HUES6 (cell line): ENCODE data around the gene RSRC1.

ENCODE experiments used
- H3K27ac ChIP-seq: 2 replicates; pipeline ENCODE4 v1.7.0; 2013; ENCODE audit warnings: low read depth, mild to moderate bottlenecking, low read length, inconsistent platforms
- H3K27me3 ChIP-seq: 2 replicates; pipeline ENCODE4 v1.6.1; 2013; ENCODE audit warnings: low read length; ENCODE audit not compliant: control insufficient read depth, insufficient read depth
- H3K36me3 ChIP-seq: 2 replicates; pipeline ENCODE4 v1.6.1; 2013; ENCODE audit warnings: low read length; ENCODE audit not compliant: control insufficient read depth, insufficient read depth
- H3K4me1 ChIP-seq: 2 replicates; pipeline ENCODE4 v1.6.1; 2013; ENCODE audit warnings: low read length; ENCODE audit not compliant: control insufficient read depth, insufficient read depth
- H3K4me3 ChIP-seq: 2 replicates; pipeline ENCODE4 v1.5.1; 2013; ENCODE audit warnings: low read depth, low read length
- H3K9ac ChIP-seq: one replicate; pipeline ENCODE4 v1.6.1; 2013; ENCODE audit warnings: mild to moderate bottlenecking, low read length
- H3K9me3 ChIP-seq: 2 replicates; pipeline ENCODE4 v1.6.1; 2013; ENCODE audit warnings: low read depth, low read length; ENCODE audit not compliant: control insufficient read depth, insufficient read depth

RSRC1 gene

GRCh38 chr3:158093526-158093925 is 16.4 kb upstream of the RSRC1 start:
- H3K36me3 ChIP-seq: no peaks in the 10 kb centered on the region
- no peak overlapping the region for H3K9ac ChIP-seq
- H3K27me3 ChIP-seq: peaks cover 82% of the 10 kb centered on the region
- H3K9me3 ChIP-seq: no peaks in the 10 kb centered on the region
- H3K4me1 ChIP-seq: peaks cover 7% of the 10 kb centered on the region
- H3K27ac ChIP-seq: no peak overlapping the region
- no peak overlapping the region for H3K4me3 ChIP-seq

DNA sequence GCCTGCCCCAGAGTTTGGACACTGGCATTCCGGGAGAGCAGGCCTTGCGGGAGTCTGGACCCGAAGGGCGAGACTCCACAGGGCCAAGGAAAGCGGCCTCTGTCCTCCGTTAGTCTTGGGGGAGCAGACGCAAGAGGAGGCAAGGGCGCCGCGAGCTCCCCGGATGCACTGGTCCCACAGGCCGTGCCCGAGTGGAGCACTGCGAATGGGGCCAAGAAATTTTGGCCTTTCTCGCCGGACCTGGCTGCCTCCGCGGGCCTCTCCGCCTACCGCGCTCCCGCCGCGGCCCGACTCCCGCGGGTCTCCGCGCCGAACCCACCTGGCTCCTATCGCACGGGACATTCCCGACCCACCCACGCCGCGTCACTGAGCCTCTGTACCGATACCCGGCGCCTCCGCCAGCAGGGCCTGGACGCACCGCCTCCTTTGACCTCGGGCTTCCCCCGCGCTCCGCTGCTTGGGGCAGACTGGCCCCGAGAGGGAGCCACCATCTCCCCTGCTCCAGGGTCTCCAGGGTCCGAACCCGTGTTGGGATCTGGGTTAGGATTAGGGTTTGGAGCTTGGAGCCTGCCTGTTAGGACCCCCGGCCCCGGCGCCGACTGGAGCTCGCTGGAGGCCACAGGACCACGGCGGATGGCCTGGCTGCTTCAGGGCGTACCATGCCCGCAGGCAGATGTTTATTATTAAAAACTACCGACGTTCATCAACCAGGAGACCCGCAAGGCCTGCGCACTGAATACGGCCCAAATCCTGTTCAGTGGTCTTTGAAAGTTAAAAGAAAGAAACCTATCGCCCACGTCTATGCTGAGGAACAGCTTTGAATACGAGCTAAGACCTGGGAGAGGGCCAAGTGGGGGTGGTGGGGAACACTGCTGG is 15.4 kb upstream of the RSRC1 start:
- Histone ChIP-seq H3K27ac (no peak overlapping the region), H3K9me3 (no peaks in the 10 kb centered on the region), H3K4me1 (peaks cover 7% of the 10 kb centered on the region), H3K27me3 (peaks cover 86% of the 10 kb centered on the region), H3K4me3 (peak overlapping the region; percentile 78), H3K9ac (no peak overlapping the region), H3K36me3 (no peaks in the 10 kb centered on the region)

DNA sequence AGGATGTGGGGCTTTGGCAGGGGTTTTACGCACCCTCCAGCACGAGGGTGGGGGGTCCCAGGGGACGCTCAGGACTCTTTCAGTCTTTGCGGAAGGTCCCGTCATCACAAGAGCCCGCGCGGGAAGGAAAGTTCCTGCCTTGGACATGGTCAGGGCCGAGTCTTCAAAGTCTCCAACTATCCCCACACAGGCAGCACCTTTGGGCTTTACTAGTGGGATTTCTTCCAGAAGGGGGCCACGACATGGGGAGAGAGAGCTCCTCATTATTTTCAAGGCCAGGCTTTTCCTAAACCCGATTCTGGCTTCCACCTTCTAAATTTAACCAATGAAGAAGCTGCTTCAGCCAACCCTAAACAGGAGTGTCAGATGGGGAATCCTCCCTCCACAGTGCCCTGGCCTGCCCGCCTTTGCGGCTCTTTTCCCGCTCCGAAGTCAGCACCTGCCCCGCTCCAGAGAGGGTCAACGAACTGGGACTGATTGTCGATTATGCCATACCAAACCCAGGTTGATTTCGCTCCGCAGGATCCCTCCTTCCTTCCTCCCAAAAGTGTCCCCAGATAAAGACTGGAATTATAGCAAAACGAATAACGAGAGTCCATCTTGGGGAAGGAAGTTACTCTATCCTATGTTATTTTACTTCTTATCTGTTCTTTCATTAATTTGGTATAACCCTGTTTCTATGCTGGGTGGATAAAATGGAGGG is 14.6 kb upstream of the RSRC1 start:
- peaks cover 10% of the 10 kb centered on the region for H3K4me1 ChIP-seq
- H3K27me3 ChIP-seq: peaks cover 87% of the 10 kb centered on the region
- no peaks in the 10 kb centered on the region for H3K36me3 ChIP-seq
- no peak overlapping the region for H3K9ac ChIP-seq
- H3K4me3 ChIP-seq: peak overlapping the region; percentile 78
- no peaks in the 10 kb centered on the region for H3K9me3 ChIP-seq
- H3K27ac ChIP-seq: no peak overlapping the region

GRCh38 chr3:158095814-158096704 is 13.8 kb upstream of the RSRC1 start:
- Histone ChIP-seq H3K4me3 (peak overlapping the region; percentile 78), H3K36me3 (no peaks in the 10 kb centered on the region)

GRCh38 chr3:158097081-158097592 is 12.8 kb upstream of the RSRC1 start:
- Histone ChIP-seq H3K27ac (no peak overlapping the region), H3K36me3 (no peaks in the 10 kb centered on the region), H3K27me3 (peaks cover 99% of the 10 kb centered on the region), H3K9ac (no peak overlapping the region), H3K9me3 (no peaks in the 10 kb centered on the region), H3K4me3 (peak overlapping the region; percentile 86), H3K4me1 (peaks cover 13% of the 10 kb centered on the region)

More at GRCh38 chr3:158095814-158096704, 13.8 kb upstream of the RSRC1 start:
- Histone ChIP-seq H3K9me3 (no peaks in the 10 kb centered on the region), H3K27ac (no peak overlapping the region), H3K27me3 (peaks cover 95% of the 10 kb centered on the region), H3K4me1 (peaks cover 13% of the 10 kb centered on the region), H3K9ac (no peak overlapping the region)

- Histone ChIP-seq H3K9ac (peak overlapping the region; percentile 67), H3K27ac (no peak overlapping the region), H3K27me3 (peaks cover 99% of the 10 kb centered on the region)
Measured at GRCh38 chr3:158097593-158098308, 12.1 kb upstream of the RSRC1 start.

GRCh38 chr3:158098309-158098639 is 11.6 kb upstream of the RSRC1 start:
- Histone ChIP-seq H3K27me3 (peaks cover 99% of the 10 kb centered on the region), H3K27ac (no peak overlapping the region), H3K4me3 (peak overlapping the region; percentile 86)

More at GRCh38 chr3:158097593-158098308, 12.1 kb upstream of the RSRC1 start:
- Histone ChIP-seq H3K4me3 (peak overlapping the region; percentile 86), H3K36me3 (no peaks in the 10 kb centered on the region), H3K4me1 (peaks cover 19% of the 10 kb centered on the region), H3K9me3 (no peaks in the 10 kb centered on the region)

GRCh38 chr3:158098834-158099424 is 11.0 kb upstream of the RSRC1 start:
- no peak overlapping the region for H3K9ac ChIP-seq
- H3K27me3 ChIP-seq: peaks cover 99% of the 10 kb centered on the region
- no peaks in the 10 kb centered on the region for H3K36me3 ChIP-seq
- H3K4me3 ChIP-seq: peak overlapping the region; percentile 86
- peaks cover 19% of the 10 kb centered on the region for H3K4me1 ChIP-seq
- no peaks in the 10 kb centered on the region for H3K9me3 ChIP-seq
- no peak overlapping the region for H3K27ac ChIP-seq

More at GRCh38 chr3:158098309-158098639, 11.6 kb upstream of the RSRC1 start:
- Histone ChIP-seq H3K9me3 (no peaks in the 10 kb centered on the region), H3K4me1 (peaks cover 19% of the 10 kb centered on the region), H3K9ac (no peak overlapping the region), H3K36me3 (no peaks in the 10 kb centered on the region)

DNA sequence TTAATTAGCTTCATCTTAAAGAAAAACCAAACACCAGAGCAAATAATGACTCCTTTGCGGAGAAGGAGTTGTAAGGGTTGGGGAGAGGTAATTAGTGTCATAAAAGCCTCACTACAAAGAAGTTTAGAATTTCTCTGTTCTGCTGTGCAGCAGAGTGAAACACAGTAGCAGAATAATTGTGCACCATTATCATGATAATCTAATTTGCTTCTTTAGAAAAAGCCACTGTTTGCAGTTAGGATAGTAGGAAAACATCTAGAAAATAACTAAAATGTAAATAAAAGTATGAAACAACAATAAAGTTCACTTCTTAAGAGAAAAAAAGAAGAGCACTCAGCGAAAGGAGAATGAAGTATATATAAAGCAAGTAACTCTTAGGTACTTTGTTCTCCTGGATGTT is 9.2 kb upstream of the RSRC1 start:
- H3K4me1 ChIP-seq: peaks cover 15% of the 10 kb centered on the region
- H3K9ac ChIP-seq: no peak overlapping the region
- no peaks in the 10 kb centered on the region for H3K36me3 ChIP-seq
- H3K27me3 ChIP-seq: peaks cover 99% of the 10 kb centered on the region
- H3K9me3 ChIP-seq: no peaks in the 10 kb centered on the region
- H3K27ac ChIP-seq: no peak overlapping the region
- H3K4me3 ChIP-seq: no peak overlapping the region
